Measurements from ENCODE around the gene FNDC3B.

The FNDC3B gene

GRCh38 chr3:172201136-172201869, 161.9 kb downstream of the FNDC3B start:
- TF ChIP-seq EP300 (IDR thresholded peaks at IDR 0.05; ENCODE audit: borderline replicate concordance) (peak; percentile 70; the same call in 1 of the 2 replicates), CREB1 (IDR thresholded peaks at IDR 0.05; ENCODE audit: low read depth) (no peak), CEBPB (IDR thresholded peaks at IDR 0.05) (no peak), NFIC (IDR thresholded peaks at IDR 0.05) (peak; percentile 98), TEAD4 (IDR thresholded peaks at IDR 0.05) (peak; percentile 48), EGR1 (IDR thresholded peaks at IDR 0.05) (no peak), REST (IDR thresholded peaks at IDR 0.05; ENCODE audit: low read depth) (no peak), ZBTB7A (IDR thresholded peaks at IDR 0.05; ENCODE audit: low read depth) (no peak), RAD21 (IDR thresholded peaks at IDR 0.05; ENCODE audit: low read depth) (no peak; the same call in 1 of the 2 replicates), TCF12 (IDR thresholded peaks at IDR 0.05; ENCODE audit: low read depth) (peak; percentile 82), TAF1 (IDR thresholded peaks at IDR 0.05; ENCODE audit: low read depth) (no peak), YY1 (IDR thresholded peaks at IDR 0.05; ENCODE audit: low read depth) (peak; percentile 89), FOXM1 (IDR thresholded peaks at IDR 0.05; ENCODE audit: borderline replicate concordance, low read depth) (no peak)
- TF ChIP-seq, protein P1, sequence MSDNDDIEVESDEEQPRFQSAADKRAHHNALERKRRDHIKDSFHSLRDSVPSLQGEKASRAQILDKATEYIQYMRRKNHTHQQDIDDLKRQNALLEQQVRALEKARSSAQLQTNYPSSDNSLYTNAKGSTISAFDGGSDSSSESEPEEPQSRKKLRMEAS (IDR thresholded peaks at IDR 0.05): no peak; the same call in 1 of the 2 replicates
- TF ChIP-seq, protein P2, sequence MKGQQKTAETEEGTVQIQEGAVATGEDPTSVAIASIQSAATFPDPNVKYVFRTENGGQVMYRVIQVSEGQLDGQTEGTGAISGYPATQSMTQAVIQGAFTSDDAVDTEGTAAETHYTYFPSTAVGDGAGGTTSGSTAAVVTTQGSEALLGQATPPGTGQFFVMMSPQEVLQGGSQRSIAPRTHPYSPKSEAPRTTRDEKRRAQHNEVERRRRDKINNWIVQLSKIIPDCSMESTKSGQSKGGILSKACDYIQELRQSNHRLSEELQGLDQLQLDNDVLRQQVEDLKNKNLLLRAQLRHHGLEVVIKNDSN (IDR thresholded peaks at IDR 0.05): no peak

- TF ChIP-seq, protein P2 (IDR thresholded peaks at IDR 0.05): no peak
- TF ChIP-seq EGR1 (IDR thresholded peaks at IDR 0.05): no peak
- TF ChIP-seq EP300 (IDR thresholded peaks at IDR 0.05; ENCODE audit: borderline replicate concordance): no peak
- no peak for TF ChIP-seq RAD21 (IDR thresholded peaks at IDR 0.05; ENCODE audit: low read depth)
- TF ChIP-seq FOXM1 (IDR thresholded peaks at IDR 0.05; ENCODE audit: borderline replicate concordance, low read depth): no peak
- TF ChIP-seq NFIC (IDR thresholded peaks at IDR 0.05): no peak
- TF ChIP-seq CEBPB (IDR thresholded peaks at IDR 0.05): no peak
- TF ChIP-seq TAF1 (IDR thresholded peaks at IDR 0.05; ENCODE audit: low read depth): no peak
- no peak; the same call in 1 of the 2 replicates for TF ChIP-seq YY1 (IDR thresholded peaks at IDR 0.05; ENCODE audit: low read depth)
- no peak for TF ChIP-seq TCF12 (IDR thresholded peaks at IDR 0.05; ENCODE audit: low read depth)
- no peak for TF ChIP-seq REST (IDR thresholded peaks at IDR 0.05; ENCODE audit: low read depth)
- TF ChIP-seq ZBTB7A (IDR thresholded peaks at IDR 0.05; ENCODE audit: low read depth): no peak
These were observed 162.5 kb downstream of the FNDC3B start for GRCh38 chr3:172201870-172202236.

GRCh38 chr3:172202797-172203196, 163.4 kb downstream of the FNDC3B start:
- no peak for TF ChIP-seq YY1 (IDR thresholded peaks at IDR 0.05; ENCODE audit: low read depth)
- no peak for TF ChIP-seq RAD21 (IDR thresholded peaks at IDR 0.05; ENCODE audit: low read depth)
- no peak for TF ChIP-seq REST (IDR thresholded peaks at IDR 0.05; ENCODE audit: low read depth)
- TF ChIP-seq, protein P1 (IDR thresholded peaks at IDR 0.05): no peak
- no peak for TF ChIP-seq ZBTB7A (IDR thresholded peaks at IDR 0.05; ENCODE audit: low read depth)
- TF ChIP-seq NFIC (IDR thresholded peaks at IDR 0.05): no peak
- TF ChIP-seq, protein P2 (IDR thresholded peaks at IDR 0.05): no peak
- TF ChIP-seq EGR1 (IDR thresholded peaks at IDR 0.05): no peak
- TF ChIP-seq TAF1 (IDR thresholded peaks at IDR 0.05; ENCODE audit: low read depth): no peak
- TF ChIP-seq FOXM1 (IDR thresholded peaks at IDR 0.05; ENCODE audit: borderline replicate concordance, low read depth): no peak
- TF ChIP-seq CREB1 (IDR thresholded peaks at IDR 0.05; ENCODE audit: low read depth): no peak
- TF ChIP-seq TCF12 (IDR thresholded peaks at IDR 0.05; ENCODE audit: low read depth): no peak
- no peak for TF ChIP-seq CEBPB (IDR thresholded peaks at IDR 0.05)
- TF ChIP-seq EP300 (IDR thresholded peaks at IDR 0.05; ENCODE audit: borderline replicate concordance): no peak
- TF ChIP-seq TEAD4 (IDR thresholded peaks at IDR 0.05): no peak

All from Ishikawa (cell line).